ENCODE results near the gene TMEM53. TPM values are rescaled to one million over a fixed set of nuclear protein-coding genes. Genes with fewer than 3 reads are reported as not detected.

TMEM53 gene
- total RNA-seq, 1 donor = 6.9 TPM

GRCh38 chr1:44610527-44611148 lies 63.6 kb downstream of the TMEM53 start:
- Histone ChIP-seq H3K4me2 (ENCODE audit: insufficient read depth, low read length) (no peak overlapping the region), H2AFZ (ENCODE audit: low read length) (no peak overlapping the region), H3K36me3 (ENCODE audit: insufficient read depth, low read length) (no peaks in the 10 kb centered on the region), H3K4me3 (ENCODE audit: insufficient read depth, low read length) (no peak overlapping the region), H3K27me3 (ENCODE audit: insufficient read depth, low read length) (no peaks in the 10 kb centered on the region), H3K27ac (ENCODE audit: low read depth, low read length) (no peak overlapping the region), H4K20me1 (ENCODE audit: insufficient read depth, low read length) (no peaks in the 10 kb centered on the region), H3K9me3 (ENCODE audit: low read depth, low read length) (no peaks in the 10 kb centered on the region), H3K4me1 (ENCODE audit: insufficient read depth, low read length) (no peaks in the 10 kb centered on the region), H3K79me2 (ENCODE audit: insufficient read depth, low read length) (no peaks in the 10 kb centered on the region)
- no peak for DNase-seq (ENCODE audit: insufficient read length, low spot score, missing footprints)
- no peak for TF ChIP-seq CTCF (IDR thresholded peaks at IDR 0.05; ENCODE audit: extremely low read depth, low read depth, low read length)

DNA sequence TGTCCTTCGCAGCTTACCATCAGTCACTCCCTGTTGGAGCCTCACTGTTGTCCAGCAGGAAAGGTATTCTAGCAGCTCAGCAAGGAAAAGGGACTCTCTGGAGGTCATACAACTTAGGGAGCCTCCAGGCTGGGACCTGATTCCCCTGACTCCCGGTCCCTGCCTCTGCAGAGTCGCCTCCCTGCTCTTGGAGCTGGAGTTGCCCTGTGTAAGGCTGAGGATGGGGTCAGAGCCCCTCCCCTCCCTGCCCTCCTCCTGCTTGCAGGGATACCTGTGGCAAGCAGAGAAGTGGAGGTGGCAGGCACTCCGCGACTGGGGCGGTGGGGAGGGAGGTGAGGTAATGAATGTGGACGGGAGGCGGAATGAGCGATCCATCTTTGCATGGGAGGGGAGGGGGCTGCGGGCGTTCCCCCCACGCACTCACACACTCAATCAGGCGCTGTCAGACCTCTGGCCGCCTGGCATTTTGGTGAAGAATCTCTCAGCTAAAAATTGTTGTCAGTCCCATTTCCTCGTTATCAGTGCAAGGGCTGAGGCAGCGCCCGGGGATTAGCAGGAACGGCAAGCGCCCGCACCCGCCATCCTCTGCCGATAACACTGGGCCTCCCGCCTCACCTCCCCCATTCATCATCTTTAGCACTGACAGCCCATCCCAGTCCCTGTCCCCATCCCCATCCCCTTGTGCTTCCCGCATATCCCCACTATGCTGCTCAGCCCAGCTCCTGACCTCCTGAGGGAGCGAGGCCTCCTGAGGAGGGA lies 64.3 kb downstream of the TMEM53 start:
- H3K4me1 ChIP-seq (ENCODE audit: insufficient read depth, low read length) = no peaks in the 10 kb centered on the region
- TF ChIP-seq CTCF (IDR thresholded peaks at IDR 0.05; ENCODE audit: extremely low read depth, low read depth, low read length) = no peak
- no peaks in the 10 kb centered on the region for H4K20me1 ChIP-seq (ENCODE audit: insufficient read depth, low read length)
- H2AFZ ChIP-seq (ENCODE audit: low read length) = peak overlapping the region; percentile 63
- H3K36me3 ChIP-seq (ENCODE audit: insufficient read depth, low read length) = no peaks in the 10 kb centered on the region
- no peak overlapping the region for H3K4me2 ChIP-seq (ENCODE audit: insufficient read depth, low read length)
- H3K27me3 ChIP-seq (ENCODE audit: insufficient read depth, low read length) = no peaks in the 10 kb centered on the region
- no peaks in the 10 kb centered on the region for H3K79me2 ChIP-seq (ENCODE audit: insufficient read depth, low read length)
- H3K4me3 ChIP-seq (ENCODE audit: insufficient read depth, low read length) = no peak overlapping the region
- H3K9me3 ChIP-seq (ENCODE audit: low read depth, low read length) = no peaks in the 10 kb centered on the region
- no peak for DNase-seq (ENCODE audit: insufficient read length, low spot score, missing footprints)
- H3K27ac ChIP-seq (ENCODE audit: low read depth, low read length) = no peak overlapping the region

GRCh38 chr1:44609412-44609767 lies 64.9 kb downstream of the TMEM53 start:
- peak; percentile 75 for TF ChIP-seq CTCF (IDR thresholded peaks at IDR 0.05; ENCODE audit: extremely low read depth, low read depth, low read length)
- Histone ChIP-seq H2AFZ (ENCODE audit: low read length) (peak overlapping the region; percentile 63), H4K20me1 (ENCODE audit: insufficient read depth, low read length) (no peaks in the 10 kb centered on the region), H3K4me2 (ENCODE audit: insufficient read depth, low read length) (no peak overlapping the region), H3K27me3 (ENCODE audit: insufficient read depth, low read length) (peaks cover 3% of the 10 kb centered on the region), H3K79me2 (ENCODE audit: insufficient read depth, low read length) (no peaks in the 10 kb centered on the region), H3K36me3 (ENCODE audit: insufficient read depth, low read length) (no peaks in the 10 kb centered on the region), H3K4me1 (ENCODE audit: insufficient read depth, low read length) (no peaks in the 10 kb centered on the region), H3K9me3 (ENCODE audit: low read depth, low read length) (no peaks in the 10 kb centered on the region), H3K4me3 (ENCODE audit: insufficient read depth, low read length) (no peak overlapping the region), H3K27ac (ENCODE audit: low read depth, low read length) (no peak overlapping the region)
- peak; percentile 94 for DNase-seq (ENCODE audit: insufficient read length, low spot score, missing footprints)

DNA sequence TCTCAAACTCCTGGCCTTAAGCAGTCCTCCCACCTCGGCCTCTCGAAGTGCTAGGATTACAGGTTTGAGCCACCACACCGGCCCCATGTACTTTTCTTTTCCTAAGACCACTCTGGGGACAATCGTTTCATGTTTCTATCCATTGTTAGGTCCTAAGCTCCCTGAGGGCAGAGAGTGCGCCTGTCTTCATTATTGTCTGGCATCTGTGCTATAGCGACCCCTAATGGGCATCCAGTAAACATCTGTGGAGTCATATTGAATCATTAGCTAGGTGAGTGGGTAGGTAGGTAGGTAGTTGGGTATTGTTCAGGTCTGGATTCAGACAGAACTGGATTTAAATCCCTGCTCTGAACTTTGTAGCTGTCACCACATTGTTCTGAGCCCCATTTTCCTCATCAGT lies 66.1 kb downstream of the TMEM53 start:
- no peak overlapping the region for H3K4me3 ChIP-seq (ENCODE audit: insufficient read depth, low read length)
- H3K4me1 ChIP-seq (ENCODE audit: insufficient read depth, low read length) = no peaks in the 10 kb centered on the region
- peaks cover 16% of the 10 kb centered on the region for H3K27me3 ChIP-seq (ENCODE audit: insufficient read depth, low read length)
- no peak overlapping the region for H3K27ac ChIP-seq (ENCODE audit: low read depth, low read length)
- H3K36me3 ChIP-seq (ENCODE audit: insufficient read depth, low read length) = no peaks in the 10 kb centered on the region
- TF ChIP-seq CTCF (IDR thresholded peaks at IDR 0.05; ENCODE audit: extremely low read depth, low read depth, low read length) = peak; percentile 32
- no peak for DNase-seq (ENCODE audit: insufficient read length, low spot score, missing footprints)
- H3K4me2 ChIP-seq (ENCODE audit: insufficient read depth, low read length) = no peak overlapping the region
- H4K20me1 ChIP-seq (ENCODE audit: insufficient read depth, low read length) = no peaks in the 10 kb centered on the region
- no peaks in the 10 kb centered on the region for H3K9me3 ChIP-seq (ENCODE audit: low read depth, low read length)
- no peak overlapping the region for H2AFZ ChIP-seq (ENCODE audit: low read length)
- no peaks in the 10 kb centered on the region for H3K79me2 ChIP-seq (ENCODE audit: insufficient read depth, low read length)

All from osteoblast (primary cell).